A549 (cell line): ENCODE results near the gene CDK10. TPM values are rescaled to one million over a fixed set of nuclear protein-coding genes. Genes with fewer than 3 reads are reported as not detected.
"Not testable (repeated sequence)": the region's sequence is repeated elsewhere in the genome, so short reads cannot be mapped to it uniquely, and the experiment has no call there.

Source experiments
- ATAC-seq, 2 experiments: fragments of 200-7000 bp in 1 of 2; fragments of >200 bp in 1 of 2; cut with Nextera tagmentation in 1 of 2; cut with Tn5 transposase in 1 of 2; 3 replicates each; pipeline versions ENCODE4 v1.8.0 to v1.9.1; 2018 to 2020; ENCODE audit warnings: mild to moderate bottlenecking in 1 of 2, moderate library complexity in 1 of 2
- CTCF ChIA-PET: fragments of 300-600 bp; sonication (Branson Sonifier 250); formaldehyde crosslinking; extraction: SDS; loops from one replicate; lab custom pipeline; 2021; ENCODE audit warnings: antibody characterized with exemption, inconsistent platforms; lab: Yijun Ruan, JAX
- POLR2A ChIA-PET: fragments of 350-600 bp; formaldehyde crosslinking; extraction: SDS; loops from one replicate; lab custom pipeline; 2021; ENCODE audit warnings: antibody characterized with exemption, inconsistent platforms; lab: Yijun Ruan, JAX
- DNase-seq, 2 experiments: peaks; one replicate each; pipeline versions ENCODE4 v3.0.0 to v3.0.0-alpha.2; 2011 to 2016; ENCODE audit warnings: low read depth in 1 of 2, low spot score in 1 of 2
- FAIRE-seq: peaks from 2 replicates; lab custom pipeline; 2011; peaks lifted over from hg19 to GRCh38; lab: Jason Lieb, UNC
- H3K27ac ChIP-seq, 2 experiments: fragments of >200 bp; sonication (Bioruptor Twin); formaldehyde crosslinking; 3 replicates each; pipeline ENCODE4 v1.5.1; 2016 to 2017
- H3K4me1 ChIP-seq: fragments of >200 bp; sonication (Bioruptor Twin); formaldehyde crosslinking; 3 replicates; pipeline ENCODE4 v1.6.1; 2016
- H3K4me2 ChIP-seq: fragments of >200 bp; sonication (Bioruptor Twin); formaldehyde crosslinking; 3 replicates; pipeline ENCODE4 v1.6.1; 2016
- H3K4me3 ChIP-seq: fragments of >200 bp; sonication (Bioruptor Twin); formaldehyde crosslinking; 3 replicates; pipeline ENCODE4 v1.5.1; 2016
- H3K9me3 ChIP-seq: fragments of >200 bp; sonication (Bioruptor Twin); formaldehyde crosslinking; 3 replicates; pipeline ENCODE4 v1.6.1; 2016
- ATOH8 ChIP-seq: fragments of 250-450 bp; sonication (Bioruptor Pico); IDR thresholded peaks from 2 replicates; pipeline ENCODE4 v1.5.0; 2020; ENCODE audit warnings: low read depth, mild to moderate bottlenecking, moderate library complexity
- CTCF ChIP-seq: fragments of >200 bp; sonication (Bioruptor Twin); formaldehyde crosslinking; IDR thresholded peaks from 3 replicates; pipeline ENCODE4 v1.5.1; 2016
- EHF ChIP-seq: fragments of 250-450 bp; sonication (Bioruptor Pico); IDR thresholded peaks from 2 replicates; pipeline ENCODE4 v1.5.0; 2020; ENCODE audit warnings: mild to moderate bottlenecking
- EHMT2 ChIP-seq: fragments of 200-600 bp; sonication (generic); IDR thresholded peaks from 2 replicates; pipeline ENCODE4 v1.6.1; 2016; ENCODE audit warnings: antibody characterized with exemption, low read depth, mild to moderate bottlenecking, moderate library complexity
- HMGXB4 ChIP-seq: fragments of 250-450 bp; sonication (Bioruptor Pico); IDR thresholded peaks from 2 replicates; pipeline ENCODE4 v1.5.0; 2021; ENCODE audit warnings: mild to moderate bottlenecking, moderate library complexity, borderline replicate concordance
- NPAS2 ChIP-seq: fragments of 250-450 bp; sonication (Bioruptor Pico); IDR thresholded peaks from 2 replicates; pipeline ENCODE4 v1.8.0; 2022; ENCODE audit warnings: mild to moderate bottlenecking, moderate library complexity, borderline replicate concordance
- POLR2AphosphoS2 ChIP-seq: conservative IDR thresholded peaks from 2 replicates; pipeline ENCODE4 v1.6.1; 2012; ENCODE audit warnings: low read length, improper control_type of control experiment, inconsistent platforms
- RNF2 ChIP-seq: fragments of 200-600 bp; sonication (generic); IDR thresholded peaks from 2 replicates; pipeline ENCODE4 v1.6.1; 2016; ENCODE audit warnings: low read depth, mild to moderate bottlenecking, antibody characterized with exemption, moderate library complexity, borderline replicate concordance
- SMC3 ChIP-seq: fragments of >200 bp; sonication (Bioruptor Twin); formaldehyde crosslinking; IDR thresholded peaks from 3 replicates; pipeline ENCODE4 v1.6.1; 2018; ENCODE audit warnings: inconsistent platforms
- SREBF2 ChIP-seq: fragments of 450-650 bp; IDR thresholded peaks from 2 replicates; pipeline ENCODE4 v1.6.1; 2014; ENCODE audit warnings: mild to moderate bottlenecking, moderate library complexity
- TP53 ChIP-seq: fragments of 250-450 bp; sonication (Bioruptor Pico); IDR thresholded peaks from 2 replicates; pipeline ENCODE4 v1.5.0; 2021; ENCODE audit warnings: mild to moderate bottlenecking, moderate library complexity
- ZNF302 ChIP-seq: fragments of 250-450 bp; sonication (Bioruptor Pico); IDR thresholded peaks from 2 replicates; pipeline ENCODE4 v1.9.0; 2021; ENCODE audit warnings: inconsistent platforms, mild to moderate bottlenecking, moderate library complexity
- WGBS: methylation state at CpG from one replicate; pipeline ENCODE4 v1.1.6; 2017; ENCODE audit errors: missing lambda C conversion rate; 5-methylcytosine and 5-hydroxymethylcytosine counted together
- polyA plus RNA-seq, 4 experiments: library from polyadenylated mRNA; depleted of rRNA in 3 of 4; stranded (reverse); fragments of >200 nt; fragmentation: RNase III in 1 of 4; extraction: RNeasy Plus Mini Kit Qiagen cat#74134 plus additional on column Dnase treatment in 1 of 4; gene quantifications; 2 replicates in 3 of 4; 3 replicates in 1 of 4; pipeline ENCODE4 v1.2.3, GENCODE V29; 2011 to 2017

CDK10 gene
- polyA plus RNA-seq, 2 of the 4 experiments (the other 2 are of a cell fraction), result 35.9 to 55.3 TPM

- H3K27ac ChIP-seq, result no peak overlapping the region
- POLR2A ChIA-PET, result interaction anchor here (0.7 kb wide), 1 partner anchor 85 kb away, joined by 4 read pairs; no protein-coding TSS in a partner anchor
- no peak overlapping the region; the same call in 2 of the 3 replicates for H3K4me2 ChIP-seq
- ATAC-seq (no peak), DNase-seq (no peak), FAIRE-seq (no peak)
- no peak overlapping the region for H3K4me3 ChIP-seq
- CTCF ChIA-PET, result interaction anchor here (1.0 to 4.7 kb wide), 3 partner anchors 10 to 18 kb away, joined by 3 to 33 read pairs (median 7); partner anchors contain the start of gene SPATA2L
- peaks cover 11% of the 10 kb centered on the region for H3K4me1 ChIP-seq
- 92% methylated on average over 5 of the region's 5 CpGs for WGBS
- H3K9me3 ChIP-seq, result peaks cover 9% of the 10 kb centered on the region
- no peak for TF ChIP-seq SMC3
- TF ChIP-seq SREBF2, result no peak
These were observed 1.9 kb downstream of the CDK10 start for GRCh38 chr16:89688395-89688794.

- POLR2A ChIA-PET, result no interaction called here
- FAIRE-seq, result no peak
- H3K4me3 ChIP-seq, result no peak overlapping the region
- TF ChIP-seq EHMT2 (no peak), ZNF302 (CRISPR knock-in tag) (no peak), TP53 (CRISPR knock-in tag) (no peak), HMGXB4 (CRISPR knock-in tag) (no peak), RNF2 (no peak)
- TF ChIP-seq, all 56 proteins: peak for 0
- no peak for DNase-seq
- ATAC-seq, result no peak
- CTCF ChIA-PET, result interaction anchor here (1.0 to 4.7 kb wide), 3 partner anchors 11 to 17 kb away, joined by 3 to 33 read pairs (median 7); partner anchors contain the start of gene SPATA2L
- H3K4me2 ChIP-seq, result no peak overlapping the region
- peaks cover 11% of the 10 kb centered on the region for H3K4me1 ChIP-seq
- 97% methylated on average over 13 of the region's 13 CpGs for WGBS
- no peak overlapping the region for H3K27ac ChIP-seq
- peaks cover 9% of the 10 kb centered on the region for H3K9me3 ChIP-seq
These were observed 2.7 kb downstream of the CDK10 start for GRCh38 chr16:89689142-89689541.

GRCh38 chr16:89689621-89690020 lies 3.1 kb downstream of the CDK10 start:
- not testable (repeated sequence) for FAIRE-seq

GRCh38 chr16:89690392-89690901 lies 4.0 kb downstream of the CDK10 start:
- DNase-seq (no peak), ATAC-seq (no peak), FAIRE-seq (no peak)
- no peak overlapping the region for H3K27ac ChIP-seq
- TF ChIP-seq ATOH8 (CRISPR knock-in tag), result no peak
- TF ChIP-seq NPAS2 (CRISPR knock-in tag), result no peak
- TF ChIP-seq CTCF, result no peak
- no peak for TF ChIP-seq EHF
- no peak for TF ChIP-seq POLR2AphosphoS2
- CTCF ChIA-PET, result interaction anchor here (4.7 kb wide), 1 partner anchor 10 kb away, joined by 33 read pairs; the partner anchor contains the start of gene SPATA2L
- H3K4me1 ChIP-seq, result peaks cover 11% of the 10 kb centered on the region
- peaks cover 2% of the 10 kb centered on the region; the same call in 2 of the 3 replicates for H3K9me3 ChIP-seq
- POLR2A ChIA-PET, result no interaction called here
- 93% methylated on average over 16 of the region's 16 CpGs for WGBS
- no peak overlapping the region for H3K4me3 ChIP-seq
- no peak overlapping the region for H3K4me2 ChIP-seq

More at GRCh38 chr16:89689621-89690020, 3.1 kb downstream of the CDK10 start:
- ATAC-seq, DNase-seq, POLR2A ChIA-PET, H3K4me2 ChIP-seq, H3K9me3 ChIP-seq, H3K4me3 ChIP-seq, H3K27ac ChIP-seq: not testable (repeated sequence)
- H3K4me1 ChIP-seq, result peaks cover 11% of the 10 kb centered on the region
- WGBS, result 94% methylated on average over 4 of the region's 4 CpGs
- CTCF ChIA-PET, result interaction anchor here (1.0 to 4.7 kb wide), 3 partner anchors 11 to 16 kb away, joined by 3 to 33 read pairs (median 7); partner anchors contain the start of gene SPATA2L
